HG03175 (cell line): Measurements from ENCODE around the gene KREMEN2.

Source experiments
- ATAC-seq: cut with Tn5 transposase; IDR thresholded peaks from one replicate; pipeline ENCODE4 v1.9.1; 2021; ENCODE audit warnings: mild to moderate bottlenecking, moderate library complexity; ENCODE audit not compliant: unreplicated experiment

The KREMEN2 gene

GRCh38 chr16:3000540-3000939 lies 36.5 kb downstream of the KREMEN2 start:
- no peak for ATAC-seq

GRCh38 chr16:3001316-3001715 lies 37.2 kb downstream of the KREMEN2 start:
- no peak for ATAC-seq

GRCh38 chr16:3003582-3004270 lies 39.7 kb downstream of the KREMEN2 start:
- peak; percentile 93 for ATAC-seq

GRCh38 chr16:3004319-3004718 lies 40.2 kb downstream of the KREMEN2 start:
- peak; percentile 12 for ATAC-seq

GRCh38 chr16:3004781-3005284 lies 40.8 kb downstream of the KREMEN2 start:
- ATAC-seq, result no peak

GRCh38 chr16:3007059-3007956 lies 43.2 kb downstream of the KREMEN2 start:
- ATAC-seq, result no peak

- ATAC-seq, result no peak
Measured at GRCh38 chr16:3007957-3008689, 44.0 kb downstream of the KREMEN2 start.

- ATAC-seq, result no peak
Measured at GRCh38 chr16:3008690-3009037, 44.6 kb downstream of the KREMEN2 start.

GRCh38 chr16:3009568-3010390 lies 45.7 kb downstream of the KREMEN2 start:
- ATAC-seq, result no peak

GRCh38 chr16:3010510-3010909 lies 46.4 kb downstream of the KREMEN2 start:
- ATAC-seq, result no peak

GRCh38 chr16:3012246-3012645 lies 48.2 kb downstream of the KREMEN2 start:
- no peak for ATAC-seq

GRCh38 chr16:3012828-3013420 lies 48.8 kb downstream of the KREMEN2 start, which contains the start of gene CLDN9:
Gene CLDN9 (plus strand): TSS chr16:3012923. CDS start chr16:3013363, 440 bp downstream.
- no peak for ATAC-seq

GRCh38 chr16:3013491-3013951 lies 49.4 kb downstream of the KREMEN2 start:
- no peak for ATAC-seq

GRCh38 chr16:3013998-3014690 lies 50.1 kb downstream of the KREMEN2 start:
- ATAC-seq, result no peak

GRCh38 chr16:3014971-3015370 lies 50.9 kb downstream of the KREMEN2 start:
- no peak for ATAC-seq

GRCh38 chr16:3015865-3016521 lies 51.9 kb downstream of the KREMEN2 start:
- ATAC-seq, result no peak

GRCh38 chr16:3017344-3017743 lies 53.3 kb downstream of the KREMEN2 start:
- no peak for ATAC-seq
